ENCODE results near the gene SPRR4.

- TF ChIP-seq POLR2A (IDR thresholded peaks at IDR 0.05) (no peak), CTCF (IDR thresholded peaks at IDR 0.05) (no peak), POLR2AphosphoS5 (IDR thresholded peaks at IDR 0.05) (no peak)
Observed at GRCh38 chr1:152957561-152957960, 12.9 kb upstream of the SPRR4 start.

All from gastroesophageal sphincter (tissue), 3 donors.